Ishikawa (cell line): ENCODE results near the gene POLR1A.

Experiments
- CEBPB ChIP-seq: IDR thresholded peaks from 2 replicates; pipeline ENCODE4 v1.6.1; 2012
- CREB1 ChIP-seq: IDR thresholded peaks from 2 replicates; pipeline ENCODE4 v1.6.1; 2012; ENCODE audit warnings: low read depth
- EGR1 ChIP-seq: IDR thresholded peaks from 2 replicates; pipeline ENCODE4 v1.6.1; 2012
- EP300 ChIP-seq: IDR thresholded peaks from 2 replicates; pipeline ENCODE4 v1.6.1; 2012; ENCODE audit warnings: borderline replicate concordance
- FOXM1 ChIP-seq: IDR thresholded peaks from 2 replicates; pipeline ENCODE4 v1.6.1; 2012; ENCODE audit warnings: low read depth, borderline replicate concordance
- NFIC ChIP-seq: IDR thresholded peaks from 2 replicates; pipeline ENCODE4 v1.6.1; 2012
- RAD21 ChIP-seq: IDR thresholded peaks from 2 replicates; pipeline ENCODE4 v1.6.1; 2012; ENCODE audit warnings: low read depth
- TAF1 ChIP-seq: IDR thresholded peaks from 2 replicates; pipeline ENCODE4 v1.6.1; 2012; ENCODE audit warnings: low read depth, mild to moderate bottlenecking
- TCF12 ChIP-seq: IDR thresholded peaks from 2 replicates; pipeline ENCODE4 v1.6.1; 2012; ENCODE audit warnings: low read depth
- TEAD4 ChIP-seq: IDR thresholded peaks from 2 replicates; pipeline ENCODE4 v1.6.1; 2012
- USF1 ChIP-seq: IDR thresholded peaks from 2 replicates; pipeline ENCODE4 v1.6.1; 2012
- YY1 ChIP-seq: IDR thresholded peaks from 2 replicates; pipeline ENCODE4 v1.6.1; 2012; ENCODE audit warnings: low read depth
- ZBTB7A ChIP-seq: IDR thresholded peaks from 2 replicates; pipeline ENCODE4 v1.6.1; 2012; ENCODE audit warnings: low read depth
- TF ChIP-seq, protein P1 (sequence below): IDR thresholded peaks from 2 replicates; pipeline ENCODE4 v1.6.1; 2012
- TF ChIP-seq, protein P2 (sequence below): IDR thresholded peaks from 2 replicates; pipeline ENCODE4 v1.6.1; 2012; ENCODE audit warnings: low read depth, mild to moderate bottlenecking

POLR1A gene

DNA sequence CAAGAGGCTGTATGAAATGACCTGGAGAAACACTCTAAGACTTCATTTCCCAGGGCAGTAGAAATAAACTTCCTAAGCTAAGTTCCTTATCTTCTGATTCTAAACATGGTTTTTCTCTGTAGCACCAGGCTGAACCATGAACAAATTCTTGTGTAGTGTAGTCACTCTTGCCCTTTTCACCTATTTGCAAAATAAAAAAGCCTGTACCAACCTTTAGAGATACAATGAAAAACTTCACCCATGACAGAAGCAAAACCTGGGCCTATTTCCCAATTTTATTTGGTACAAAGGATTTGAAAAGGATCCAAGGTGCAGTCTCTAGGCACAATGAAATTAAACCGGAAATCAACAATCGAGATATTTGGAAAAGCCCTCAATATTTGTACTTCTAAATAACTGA, 43.6 kb downstream of the POLR1A start:
- TF ChIP-seq, protein P1, sequence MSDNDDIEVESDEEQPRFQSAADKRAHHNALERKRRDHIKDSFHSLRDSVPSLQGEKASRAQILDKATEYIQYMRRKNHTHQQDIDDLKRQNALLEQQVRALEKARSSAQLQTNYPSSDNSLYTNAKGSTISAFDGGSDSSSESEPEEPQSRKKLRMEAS, result no peak
- TF ChIP-seq CEBPB, result no peak
- TF ChIP-seq NFIC, result no peak
- no peak for TF ChIP-seq ZBTB7A
- TF ChIP-seq TAF1, result no peak
- no peak for TF ChIP-seq EGR1
- no peak for TF ChIP-seq TEAD4
- TF ChIP-seq YY1, result no peak

DNA sequence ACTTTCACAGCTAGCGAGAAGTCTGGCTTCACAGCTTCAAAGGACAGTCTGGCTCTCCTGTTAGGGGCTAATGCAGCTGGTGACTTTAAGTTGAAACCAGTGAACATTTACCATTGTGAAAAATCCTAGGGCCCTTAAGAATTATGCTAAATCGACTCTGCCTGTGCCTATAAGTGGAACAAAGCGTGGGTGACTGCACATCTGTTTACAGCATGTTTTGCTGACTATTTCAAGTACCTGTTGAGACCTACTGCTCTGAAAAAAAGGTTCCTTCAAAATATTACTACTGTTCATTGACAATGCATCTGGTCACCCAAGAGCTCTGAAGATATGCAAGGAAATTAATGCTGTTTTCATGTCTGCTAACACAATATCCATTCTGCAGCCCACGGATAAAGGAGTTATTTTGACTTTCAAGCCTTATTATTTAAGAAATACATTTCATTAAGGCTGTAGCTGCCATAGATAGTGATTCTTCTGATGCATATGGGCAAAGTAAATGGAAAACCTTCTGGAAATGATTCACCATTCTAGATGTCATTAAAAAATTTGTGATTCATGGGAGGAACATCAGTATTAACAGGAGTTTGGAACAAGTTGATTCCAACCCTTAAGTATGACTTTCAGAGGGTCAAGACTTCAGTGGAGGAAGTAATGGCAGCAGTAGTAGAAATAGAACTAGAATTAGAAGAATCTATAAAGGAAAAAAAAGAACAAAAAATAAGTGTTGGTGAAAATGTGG, 48.9 kb downstream of the POLR1A start:
- TF ChIP-seq, protein P2, sequence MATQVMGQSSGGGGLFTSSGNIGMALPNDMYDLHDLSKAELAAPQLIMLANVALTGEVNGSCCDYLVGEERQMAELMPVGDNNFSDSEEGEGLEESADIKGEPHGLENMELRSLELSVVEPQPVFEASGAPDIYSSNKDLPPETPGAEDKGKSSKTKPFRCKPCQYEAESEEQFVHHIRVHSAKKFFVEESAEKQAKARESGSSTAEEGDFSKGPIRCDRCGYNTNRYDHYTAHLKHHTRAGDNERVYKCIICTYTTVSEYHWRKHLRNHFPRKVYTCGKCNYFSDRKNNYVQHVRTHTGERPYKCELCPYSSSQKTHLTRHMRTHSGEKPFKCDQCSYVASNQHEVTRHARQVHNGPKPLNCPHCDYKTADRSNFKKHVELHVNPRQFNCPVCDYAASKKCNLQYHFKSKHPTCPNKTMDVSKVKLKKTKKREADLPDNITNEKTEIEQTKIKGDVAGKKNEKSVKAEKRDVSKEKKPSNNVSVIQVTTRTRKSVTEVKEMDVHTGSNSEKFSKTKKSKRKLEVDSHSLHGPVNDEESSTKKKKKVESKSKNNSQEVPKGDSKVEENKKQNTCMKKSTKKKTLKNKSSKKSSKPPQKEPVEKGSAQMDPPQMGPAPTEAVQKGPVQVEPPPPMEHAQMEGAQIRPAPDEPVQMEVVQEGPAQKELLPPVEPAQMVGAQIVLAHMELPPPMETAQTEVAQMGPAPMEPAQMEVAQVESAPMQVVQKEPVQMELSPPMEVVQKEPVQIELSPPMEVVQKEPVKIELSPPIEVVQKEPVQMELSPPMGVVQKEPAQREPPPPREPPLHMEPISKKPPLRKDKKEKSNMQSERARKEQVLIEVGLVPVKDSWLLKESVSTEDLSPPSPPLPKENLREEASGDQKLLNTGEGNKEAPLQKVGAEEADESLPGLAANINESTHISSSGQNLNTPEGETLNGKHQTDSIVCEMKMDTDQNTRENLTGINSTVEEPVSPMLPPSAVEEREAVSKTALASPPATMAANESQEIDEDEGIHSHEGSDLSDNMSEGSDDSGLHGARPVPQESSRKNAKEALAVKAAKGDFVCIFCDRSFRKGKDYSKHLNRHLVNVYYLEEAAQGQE, result no peak
- no peak for TF ChIP-seq USF1
- TF ChIP-seq, protein P1, result no peak
- TF ChIP-seq RAD21, result no peak
- TF ChIP-seq CREB1, result no peak
- no peak for TF ChIP-seq TEAD4

DNA sequence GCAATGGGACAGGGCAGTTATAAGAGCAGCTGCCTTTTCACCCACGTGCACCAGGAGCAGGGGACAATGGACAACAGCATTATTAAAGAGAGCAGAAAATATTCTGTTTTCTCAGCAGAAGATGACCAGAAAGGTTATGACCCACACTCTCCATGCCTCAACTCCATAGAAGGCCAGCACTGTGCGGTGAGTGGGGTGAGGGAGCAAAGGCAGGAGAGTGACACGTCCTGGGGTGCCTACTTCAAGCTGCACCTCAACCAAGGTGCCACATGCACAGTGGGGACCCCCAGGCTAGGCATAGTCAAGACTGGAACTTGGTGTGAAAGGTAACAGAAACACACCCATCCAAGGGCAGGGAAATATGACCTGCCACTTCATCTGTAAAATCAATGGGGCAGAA, 50.4 kb downstream of the POLR1A start:
- TF ChIP-seq NFIC, result no peak
- no peak for TF ChIP-seq ZBTB7A
- TF ChIP-seq EP300, result no peak
- TF ChIP-seq CEBPB, result no peak
- TF ChIP-seq EGR1, result no peak
- TF ChIP-seq FOXM1, result no peak

DNA sequence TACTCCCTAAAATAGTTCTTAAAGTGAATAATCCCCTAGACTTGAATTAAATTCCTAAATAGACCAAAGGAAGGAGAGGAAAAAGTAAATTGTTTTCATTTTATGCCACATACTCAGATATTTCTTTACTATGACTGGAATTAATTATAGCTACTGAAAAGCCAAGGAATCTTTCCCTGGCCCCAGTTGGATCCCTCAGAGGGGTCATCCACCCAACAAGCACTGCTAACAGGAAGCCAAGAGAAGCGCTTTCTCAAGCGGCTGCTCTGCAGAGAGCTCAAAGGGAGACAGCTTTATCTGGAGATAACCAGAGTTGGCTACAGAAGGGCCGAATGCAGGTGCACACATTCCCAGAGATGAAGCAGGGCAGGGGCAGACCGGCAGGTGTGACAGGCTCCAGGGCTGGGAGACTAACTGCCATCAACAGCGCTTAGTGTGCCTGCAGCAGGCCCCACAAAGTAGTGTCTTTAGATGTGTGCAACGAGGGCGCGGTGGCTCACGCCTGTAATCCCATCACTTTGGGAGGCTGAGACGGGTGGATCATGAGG, 51.1 kb downstream of the POLR1A start:
- TF ChIP-seq, protein P2, result no peak
- TF ChIP-seq TEAD4, result no peak
- TF ChIP-seq RAD21, result no peak
- TF ChIP-seq EP300, result no peak
- TF ChIP-seq CREB1, result no peak
- no peak for TF ChIP-seq TCF12
- TF ChIP-seq USF1, result no peak
- no peak for TF ChIP-seq NFIC
- no peak for TF ChIP-seq ZBTB7A
- TF ChIP-seq YY1, result no peak
- no peak for TF ChIP-seq TAF1

GRCh38 chr2:86053166-86053565, 52.5 kb downstream of the POLR1A start:
- no peak for TF ChIP-seq TAF1
- TF ChIP-seq, protein P1, result no peak
- no peak for TF ChIP-seq CREB1

DNA sequence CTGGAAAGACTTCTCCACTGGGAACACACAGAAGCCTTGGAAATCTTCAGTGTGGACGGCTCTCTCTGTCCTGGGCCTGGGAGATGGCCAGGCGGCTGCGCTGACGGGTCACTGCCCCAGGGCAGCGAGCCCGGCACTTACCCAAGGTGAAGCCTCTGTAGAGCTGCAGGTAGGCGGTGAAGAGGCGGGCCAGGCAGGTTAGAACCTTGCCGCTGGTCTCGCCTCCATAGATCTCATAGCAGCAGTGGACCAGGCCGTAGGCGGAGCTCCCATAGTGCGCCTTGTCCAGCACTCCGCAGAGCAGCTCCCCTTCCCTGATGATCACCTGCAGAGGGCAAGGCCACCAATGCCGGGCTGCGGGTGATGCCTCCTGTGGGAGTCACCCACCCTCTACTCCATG, 53.0 kb downstream of the POLR1A start:
- TF ChIP-seq NFIC, result no peak
- TF ChIP-seq YY1, result no peak
- TF ChIP-seq RAD21, result no peak
- no peak for TF ChIP-seq CEBPB
- no peak for TF ChIP-seq CREB1
- no peak for TF ChIP-seq USF1
- TF ChIP-seq, protein P2, result no peak
- TF ChIP-seq FOXM1, result no peak
- TF ChIP-seq EGR1, result no peak
- TF ChIP-seq EP300, result no peak
- TF ChIP-seq TCF12, result no peak
- TF ChIP-seq TAF1, result no peak
